Parathyroid adenoma (tissue), 2 donors: ENCODE measurements around the gene UBAC1.

ENCODE experiments used
- H2AFZ ChIP-seq: fragments of 300-600 bp; sonication (generic); one replicate; pipeline ENCODE4 v1.7.0; 2017; ENCODE audit warnings: antibody characterized with exemption, mild to moderate bottlenecking
- H3K27ac ChIP-seq: fragments of 300-600 bp; sonication (generic); one replicate; pipeline ENCODE4 v1.7.0; 2017
- H3K27me3 ChIP-seq: fragments of 300-600 bp; sonication (generic); one replicate; pipeline ENCODE4 v1.7.0; 2017; ENCODE audit warnings: low read length; ENCODE audit not compliant: control insufficient read depth, insufficient read depth
- H3K36me3 ChIP-seq: fragments of 300-600 bp; sonication (generic); one replicate; pipeline ENCODE4 v1.7.0; 2017; ENCODE audit warnings: low read length; ENCODE audit not compliant: control insufficient read depth, insufficient read depth
- H3K4me1 ChIP-seq: fragments of 300-600 bp; sonication (generic); one replicate; pipeline ENCODE4 v1.7.0; 2017; ENCODE audit warnings: control low read depth
- H3K4me2 ChIP-seq: fragments of 300-600 bp; sonication (generic); one replicate; pipeline ENCODE4 v1.7.0; 2017; ENCODE audit warnings: low read length
- H3K4me3 ChIP-seq: fragments of 300-600 bp; sonication (generic); one replicate; pipeline ENCODE4 v1.7.0; 2017; ENCODE audit warnings: low read depth, low read length
- H3K79me2 ChIP-seq: fragments of 300-600 bp; sonication (generic); one replicate; pipeline ENCODE4 v1.7.0; 2017; ENCODE audit warnings: control low read depth
- H3K9ac ChIP-seq: fragments of 300-600 bp; sonication (generic); one replicate; pipeline ENCODE4 v1.7.0; 2017; ENCODE audit warnings: mild to moderate bottlenecking
- H3K9me3 ChIP-seq: fragments of 300-600 bp; sonication (generic); one replicate; pipeline ENCODE4 v1.7.0; 2017; ENCODE audit warnings: low read length; ENCODE audit not compliant: control insufficient read depth
- CTCF ChIP-seq: fragments of 300-600 bp; sonication (generic); IDR thresholded peaks from one replicate; pipeline ENCODE4 v1.7.0; 2017; ENCODE audit warnings: antibody characterized with exemption, mild to moderate bottlenecking
- donor health status: primary hyperparathyroidism.

Gene UBAC1

GRCh38 chr9:135979547-135980166 lies 18.5 kb upstream of the UBAC1 start:
- Histone ChIP-seq H3K4me3 (no peak overlapping the region), H3K4me1 (no peaks in the 10 kb centered on the region), H2AFZ (no peak overlapping the region), H3K27me3 (no peaks in the 10 kb centered on the region), H3K9me3 (no peaks in the 10 kb centered on the region), H3K36me3 (no peaks in the 10 kb centered on the region), H3K79me2 (no peaks in the 10 kb centered on the region), H3K27ac (no peak overlapping the region), H3K9ac (no peak overlapping the region), H3K4me2 (no peak overlapping the region)
- no peak for TF ChIP-seq CTCF

GRCh38 chr9:135978642-135979546 lies 17.7 kb upstream of the UBAC1 start:
- no peaks in the 10 kb centered on the region for H3K79me2 ChIP-seq
- H3K4me2 ChIP-seq, result no peak overlapping the region
- H3K36me3 ChIP-seq, result no peaks in the 10 kb centered on the region
- TF ChIP-seq CTCF, result no peak
- H3K9ac ChIP-seq, result no peak overlapping the region
- H3K4me3 ChIP-seq, result no peak overlapping the region
- no peak overlapping the region for H2AFZ ChIP-seq
- no peaks in the 10 kb centered on the region for H3K4me1 ChIP-seq
- H3K9me3 ChIP-seq, result no peaks in the 10 kb centered on the region
- no peaks in the 10 kb centered on the region for H3K27me3 ChIP-seq
- H3K27ac ChIP-seq, result no peak overlapping the region

DNA sequence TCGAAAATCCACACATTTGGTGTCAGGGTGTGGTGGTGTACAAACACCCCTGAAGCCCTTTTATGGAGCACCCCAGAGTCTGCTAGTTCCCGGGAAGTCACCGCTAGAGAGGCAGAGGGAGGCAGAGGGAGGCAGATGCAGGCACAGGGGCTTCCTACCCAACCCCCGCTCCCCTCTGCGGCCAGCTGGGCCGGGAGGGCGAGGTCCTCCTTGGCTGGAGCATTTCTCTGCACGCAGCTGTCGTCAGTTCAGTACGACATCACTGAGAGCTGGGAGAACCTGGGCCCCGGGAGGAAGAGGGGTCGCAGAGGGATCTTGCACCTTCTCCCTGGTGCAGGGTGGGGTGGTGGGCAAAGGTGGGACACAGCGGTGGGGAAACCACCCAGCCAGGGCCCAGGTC lies 15.8 kb upstream of the UBAC1 start:
- H3K36me3 ChIP-seq, result no peaks in the 10 kb centered on the region
- no peak overlapping the region for H3K27ac ChIP-seq
- H3K4me1 ChIP-seq, result no peaks in the 10 kb centered on the region
- TF ChIP-seq CTCF, result no peak
- H3K4me3 ChIP-seq, result no peak overlapping the region
- H3K4me2 ChIP-seq, result no peak overlapping the region
- H3K9me3 ChIP-seq, result no peaks in the 10 kb centered on the region
- H2AFZ ChIP-seq, result no peak overlapping the region
- no peaks in the 10 kb centered on the region for H3K79me2 ChIP-seq
- H3K9ac ChIP-seq, result no peak overlapping the region
- H3K27me3 ChIP-seq, result no peaks in the 10 kb centered on the region

GRCh38 chr9:135976531-135976930 lies 15.4 kb upstream of the UBAC1 start:
- no peak overlapping the region for H3K9ac ChIP-seq
- no peak overlapping the region for H3K27ac ChIP-seq
- no peaks in the 10 kb centered on the region for H3K4me1 ChIP-seq
- H3K4me2 ChIP-seq, result no peak overlapping the region
- H2AFZ ChIP-seq, result no peak overlapping the region
- H3K79me2 ChIP-seq, result no peaks in the 10 kb centered on the region
- no peaks in the 10 kb centered on the region for H3K27me3 ChIP-seq
- no peaks in the 10 kb centered on the region for H3K9me3 ChIP-seq
- no peak overlapping the region for H3K4me3 ChIP-seq
- no peak for TF ChIP-seq CTCF
- no peaks in the 10 kb centered on the region for H3K36me3 ChIP-seq
